GM20000 (cell line): ENCODE data around the gene KNTC1.
"Not testable (repeated sequence)": the region's sequence is repeated elsewhere in the genome, so short reads cannot be mapped to it uniquely, and the experiment has no call there.

Experiments
- DNase-seq: peaks from one replicate; pipeline ENCODE4 v3.0.0; 2012; ENCODE audit warnings: low spot score
- TF ChIP-seq, protein P1 (sequence below): IDR thresholded peaks from 2 replicates; pipeline ENCODE4 v1.5.1; 2012; ENCODE audit warnings: mild to moderate bottlenecking, control low read depth; ENCODE audit errors: extremely low read depth, missing control alignments

The KNTC1 gene

DNA sequence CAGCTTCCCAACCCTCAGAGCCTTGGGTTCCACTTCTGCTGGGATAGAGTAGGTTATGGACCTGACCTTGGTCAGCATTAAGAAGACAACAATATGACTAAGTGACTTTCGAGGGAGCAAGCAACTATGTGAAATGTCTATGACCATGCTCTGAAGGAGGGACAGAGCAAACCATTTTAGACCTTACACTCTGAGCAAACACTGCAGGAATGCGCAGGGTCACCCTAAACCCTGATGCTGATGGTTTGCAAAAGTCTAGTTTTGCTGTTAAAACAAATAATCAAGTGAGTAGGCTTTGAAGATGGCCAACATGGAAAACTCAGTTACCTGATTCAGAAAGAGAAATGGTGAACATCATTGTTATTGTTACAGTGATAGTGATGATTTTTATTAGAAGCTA is 35.1 kb upstream of the KNTC1 start:
- TF ChIP-seq, protein P1, sequence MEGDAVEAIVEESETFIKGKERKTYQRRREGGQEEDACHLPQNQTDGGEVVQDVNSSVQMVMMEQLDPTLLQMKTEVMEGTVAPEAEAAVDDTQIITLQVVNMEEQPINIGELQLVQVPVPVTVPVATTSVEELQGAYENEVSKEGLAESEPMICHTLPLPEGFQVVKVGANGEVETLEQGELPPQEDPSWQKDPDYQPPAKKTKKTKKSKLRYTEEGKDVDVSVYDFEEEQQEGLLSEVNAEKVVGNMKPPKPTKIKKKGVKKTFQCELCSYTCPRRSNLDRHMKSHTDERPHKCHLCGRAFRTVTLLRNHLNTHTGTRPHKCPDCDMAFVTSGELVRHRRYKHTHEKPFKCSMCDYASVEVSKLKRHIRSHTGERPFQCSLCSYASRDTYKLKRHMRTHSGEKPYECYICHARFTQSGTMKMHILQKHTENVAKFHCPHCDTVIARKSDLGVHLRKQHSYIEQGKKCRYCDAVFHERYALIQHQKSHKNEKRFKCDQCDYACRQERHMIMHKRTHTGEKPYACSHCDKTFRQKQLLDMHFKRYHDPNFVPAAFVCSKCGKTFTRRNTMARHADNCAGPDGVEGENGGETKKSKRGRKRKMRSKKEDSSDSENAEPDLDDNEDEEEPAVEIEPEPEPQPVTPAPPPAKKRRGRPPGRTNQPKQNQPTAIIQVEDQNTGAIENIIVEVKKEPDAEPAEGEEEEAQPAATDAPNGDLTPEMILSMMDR, result no peak
- no peak for DNase-seq

GRCh38 chr12:122493222-122493621 is 33.8 kb upstream of the KNTC1 start:
- not testable (repeated sequence) for DNase-seq

DNA sequence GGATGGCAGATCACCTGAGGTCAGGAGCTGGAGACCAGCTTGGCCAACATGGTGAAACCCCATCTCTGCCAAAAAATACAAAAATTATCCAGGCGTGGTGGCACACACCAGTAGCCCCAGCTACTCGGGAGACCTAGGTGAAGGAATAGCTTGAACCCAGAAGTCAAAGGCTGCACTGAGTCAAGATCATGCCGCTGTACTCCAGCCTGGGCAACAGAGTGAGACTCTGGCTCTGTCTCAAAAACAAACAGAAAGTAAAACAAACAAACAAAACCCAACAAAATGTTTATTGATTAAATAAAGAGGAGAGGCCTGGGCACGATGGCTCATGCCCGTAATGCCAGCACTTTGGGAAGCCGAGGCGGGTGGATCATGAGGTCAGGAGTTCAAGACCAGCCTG is 31.8 kb upstream of the KNTC1 start:
- TF ChIP-seq, protein P1, result no peak
- no peak for DNase-seq

- peak; percentile 60 for DNase-seq
These were observed 26.9 kb upstream of the KNTC1 start for GRCh38 chr12:122499991-122500684.

GRCh38 chr12:122500685-122501488 is 26.2 kb upstream of the KNTC1 start, which contains the start of gene ZCCHC8:
Gene ZCCHC8 (minus strand): TSS chr12:122500932. CDS start chr12:122500840, 92 bp downstream.
- peak; percentile 93 for DNase-seq
- TF ChIP-seq, protein P1, result no peak

More at GRCh38 chr12:122499991-122500684, 26.9 kb upstream of the KNTC1 start:
- TF ChIP-seq, protein P1, result no peak

DNA sequence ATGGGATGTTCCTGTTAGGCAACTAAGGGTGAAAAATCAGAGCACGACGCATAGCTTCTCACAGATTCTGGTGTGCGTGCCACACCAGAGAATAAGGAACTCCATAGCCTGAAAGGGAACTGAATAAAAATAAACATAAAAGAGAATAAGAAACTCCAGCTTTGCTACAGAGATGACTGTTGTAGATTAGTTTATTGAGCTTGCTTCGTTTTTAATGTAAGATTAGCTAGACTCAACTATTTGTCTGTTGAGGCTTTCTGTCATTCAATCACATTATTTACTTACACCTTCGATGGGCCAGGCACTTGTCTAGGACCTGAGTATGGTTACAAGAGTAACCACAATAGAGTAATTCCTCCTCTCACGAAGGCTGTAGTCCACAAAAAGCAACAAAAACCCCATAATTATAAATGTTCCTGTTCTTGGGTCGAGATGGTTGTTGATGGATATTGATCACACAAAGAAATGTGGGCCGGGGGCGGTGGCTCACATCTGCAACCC is 25.5 kb upstream of the KNTC1 start:
- TF ChIP-seq, protein P1, result no peak
- peak; percentile 15 for DNase-seq

DNA sequence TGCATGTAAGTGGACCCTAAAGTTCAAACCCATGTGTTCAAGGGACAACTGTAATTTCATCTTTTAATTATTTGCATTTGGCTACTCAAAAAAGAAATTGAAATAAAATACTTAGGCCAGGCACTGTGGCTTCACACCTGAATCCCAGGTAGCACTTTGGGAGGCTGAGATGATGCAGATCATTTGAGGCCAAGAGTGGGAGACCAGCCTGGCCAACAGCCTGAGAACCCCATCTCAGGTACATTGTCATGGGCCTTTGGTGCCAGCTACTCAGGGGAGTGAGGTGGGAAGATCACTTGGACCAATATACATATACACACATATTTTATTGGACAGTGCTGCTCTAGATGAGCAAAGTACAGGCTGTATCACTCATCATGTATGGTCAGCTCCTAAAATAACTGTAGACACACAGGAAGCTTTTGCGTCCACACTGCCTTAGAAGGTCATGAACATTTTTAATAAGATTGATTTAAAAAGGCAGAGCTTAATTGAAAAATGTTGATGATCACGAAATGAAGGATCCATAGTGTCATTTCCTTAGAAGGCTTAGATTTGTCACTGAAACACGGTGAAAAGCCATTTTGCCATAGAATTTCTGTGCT is 23.8 kb upstream of the KNTC1 start:
- TF ChIP-seq, protein P1, result no peak
- DNase-seq, result no peak
